Measurements from ENCODE around the gene SYNE1.

Gene SYNE1

GRCh38 chr6:152298848-152299735 is 338.1 kb downstream of the SYNE1 start:
- no peak overlapping the region for H3K27ac ChIP-seq
- TF ChIP-seq CTCF (conservative IDR thresholded peaks at IDR 0.05) (no peak), ZFX (IDR thresholded peaks at IDR 0.05) (no peak)

- TF ChIP-seq CTCF (conservative IDR thresholded peaks at IDR 0.05) (no peak), ZFX (IDR thresholded peaks at IDR 0.05) (no peak)
- no peak overlapping the region for H3K27ac ChIP-seq
These were observed 339.0 kb downstream of the SYNE1 start for GRCh38 chr6:152298055-152298647.

GRCh38 chr6:152296648-152297376 is 340.4 kb downstream of the SYNE1 start:
- no peak overlapping the region for H3K27ac ChIP-seq
- no peak for TF ChIP-seq ZFX (IDR thresholded peaks at IDR 0.05)
- TF ChIP-seq CTCF (conservative IDR thresholded peaks at IDR 0.05) = no peak

GRCh38 chr6:152295920-152296319 is 341.2 kb downstream of the SYNE1 start:
- H3K27ac ChIP-seq = no peak overlapping the region
- TF ChIP-seq CTCF (conservative IDR thresholded peaks at IDR 0.05) (no peak), ZFX (IDR thresholded peaks at IDR 0.05) (no peak)

- TF ChIP-seq CTCF (conservative IDR thresholded peaks at IDR 0.05) (no peak), ZFX (IDR thresholded peaks at IDR 0.05) (no peak)
These were observed 341.8 kb downstream of the SYNE1 start for GRCh38 chr6:152295346-152295745.

GRCh38 chr6:152293404-152293803 is 343.8 kb downstream of the SYNE1 start:
- no peak overlapping the region for H3K27ac ChIP-seq
- TF ChIP-seq ZFX (IDR thresholded peaks at IDR 0.05) = no peak
- no peak for TF ChIP-seq CTCF (conservative IDR thresholded peaks at IDR 0.05)

More at GRCh38 chr6:152295346-152295745, 341.8 kb downstream of the SYNE1 start:
- H3K27ac ChIP-seq = no peak overlapping the region

GRCh38 chr6:152292555-152292954 is 344.6 kb downstream of the SYNE1 start:
- TF ChIP-seq CTCF (conservative IDR thresholded peaks at IDR 0.05) (no peak), ZFX (IDR thresholded peaks at IDR 0.05) (no peak)
- H3K27ac ChIP-seq = no peak overlapping the region

All from C4-2B (cell line).